ENCODE results near the gene RTN3.

RTN3 gene

GRCh38 chr11:63729326-63729725, 48.0 kb downstream of the RTN3 start:
- in situ Hi-C loops (cut with MboI; ENCODE audit: low sequenced_read_pairs), result no loop called here

DNA sequence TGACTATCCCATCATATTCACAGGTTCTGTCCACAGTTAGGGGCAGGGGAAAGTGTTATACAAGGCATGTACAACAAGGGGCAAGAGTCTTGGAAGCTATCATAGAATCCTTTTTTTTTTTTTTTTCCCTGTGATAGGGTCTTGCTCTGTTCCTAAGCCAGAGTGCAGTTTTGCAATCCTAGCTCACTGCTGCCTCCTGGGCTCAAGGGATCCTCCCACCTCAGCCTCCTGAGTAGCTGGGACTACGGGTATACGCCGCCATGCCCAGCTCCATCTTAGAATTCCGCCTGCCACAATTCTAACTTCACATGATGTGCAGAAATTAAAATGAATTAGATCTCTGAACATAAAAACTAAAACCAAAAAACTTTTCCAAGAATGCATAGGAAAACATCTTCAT, 55.6 kb downstream of the RTN3 start:
- in situ Hi-C loops (cut with MboI; ENCODE audit: low sequenced_read_pairs), result no loop called here

DNA sequence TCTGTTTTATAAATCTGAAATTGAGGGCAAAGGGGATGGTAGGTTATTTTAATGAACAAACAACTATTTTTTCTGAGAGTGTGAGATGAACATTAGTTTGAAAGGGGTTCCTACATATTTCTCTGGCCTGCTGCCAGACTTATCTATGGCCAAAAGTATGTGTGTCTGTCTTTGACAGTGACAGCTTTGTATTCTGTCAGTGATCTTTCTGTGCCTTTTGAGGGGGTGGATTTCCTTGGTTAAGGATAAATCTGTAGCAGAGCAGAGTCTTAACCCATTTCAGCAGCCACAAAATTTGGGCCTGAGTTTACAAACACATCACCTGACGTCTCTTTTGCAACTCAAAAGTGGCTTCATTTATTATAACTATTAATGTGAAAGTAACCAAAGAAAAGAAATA, 56.4 kb downstream of the RTN3 start:
- in situ Hi-C loops (cut with MboI; ENCODE audit: low sequenced_read_pairs), result no loop called here

DNA sequence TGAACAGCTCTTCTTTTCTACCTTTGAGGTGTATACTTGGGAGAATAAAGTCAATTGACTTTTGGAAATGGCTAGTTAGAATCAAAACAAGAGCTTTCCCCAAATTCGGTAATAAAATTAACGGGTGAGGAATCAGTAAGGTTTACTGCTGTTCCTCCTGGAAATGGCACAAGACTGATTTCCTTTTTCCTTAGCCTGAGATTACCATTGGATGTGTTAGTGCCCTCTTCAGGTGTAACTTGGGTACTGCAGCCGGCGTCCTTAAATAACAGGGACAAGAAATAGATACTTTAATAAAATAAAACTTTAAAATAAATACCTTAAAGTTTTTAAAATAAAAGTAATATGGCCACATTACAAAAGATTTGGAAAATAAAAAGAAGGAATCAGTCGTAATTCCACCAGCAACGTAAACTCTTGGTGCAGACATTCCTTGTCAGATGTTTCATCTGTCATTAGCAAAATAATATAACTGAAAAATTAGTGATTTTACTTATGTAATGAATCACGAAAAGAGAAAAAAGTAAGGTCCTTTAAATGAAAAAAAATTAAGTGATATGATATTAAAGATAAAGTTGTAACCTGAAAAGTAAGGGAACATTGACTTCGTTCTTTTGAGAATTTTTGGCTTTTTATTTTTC, 57.5 kb downstream of the RTN3 start:
- in situ Hi-C loops (cut with MboI; ENCODE audit: low sequenced_read_pairs), result no loop called here

GRCh38 chr11:63745304-63746170, 64.2 kb downstream of the RTN3 start:
- in situ Hi-C loops (cut with MboI; ENCODE audit: low sequenced_read_pairs), result no loop called here

DNA sequence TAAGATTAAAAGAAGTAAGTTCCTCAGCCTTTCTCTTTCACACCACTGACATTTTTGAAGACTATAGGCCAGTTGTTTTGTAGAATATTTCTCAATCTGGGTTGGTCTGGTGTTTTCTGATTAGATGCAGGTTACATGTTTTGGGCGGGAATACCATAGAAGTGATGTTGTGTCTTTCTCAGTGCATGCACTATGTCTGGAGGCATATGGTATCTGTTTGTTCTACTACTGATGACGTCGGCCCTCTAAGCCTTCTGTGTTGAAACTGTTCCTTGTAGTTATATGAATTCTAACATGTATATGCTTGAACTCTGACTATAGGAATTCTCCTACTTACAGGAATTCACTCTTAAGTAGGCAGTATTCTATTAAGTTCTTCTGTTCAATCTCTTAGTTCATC, 65.7 kb downstream of the RTN3 start:
- in situ Hi-C loops (cut with MboI; ENCODE audit: low sequenced_read_pairs), result no loop called here

- in situ Hi-C loops (cut with MboI; ENCODE audit: low sequenced_read_pairs), result no loop called here
These were observed 68.3 kb downstream of the RTN3 start for GRCh38 chr11:63749624-63750023.

GRCh38 chr11:63756919-63757761, 75.8 kb downstream of the RTN3 start:
- in situ Hi-C loops (cut with MboI; ENCODE audit: low sequenced_read_pairs), result no loop called here

GRCh38 chr11:63760487-63761079, 79.3 kb downstream of the RTN3 start:
- in situ Hi-C loops (cut with MboI; ENCODE audit: low sequenced_read_pairs), result no loop called here

DNA sequence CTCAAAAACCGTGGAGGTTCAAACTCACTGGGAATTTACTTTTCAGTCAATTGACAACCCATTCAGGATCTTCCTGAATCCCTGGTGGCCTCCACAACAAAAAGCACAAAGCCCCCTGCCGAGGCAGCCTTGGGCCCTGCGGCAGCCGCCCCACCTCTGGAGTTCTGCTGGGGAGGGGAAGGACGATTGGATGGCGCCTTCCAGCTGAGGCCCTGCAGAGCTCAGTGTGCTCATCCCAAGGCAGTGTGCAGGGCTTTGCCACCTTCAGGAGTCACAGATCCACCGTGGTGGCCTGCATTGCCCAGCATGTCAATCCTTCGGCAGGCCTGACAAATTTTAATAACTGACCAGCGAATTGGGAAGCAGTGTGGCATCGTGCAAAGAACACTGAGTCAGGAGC, 79.9 kb downstream of the RTN3 start:
- in situ Hi-C loops (cut with MboI; ENCODE audit: low sequenced_read_pairs), result no loop called here

GRCh38 chr11:63761931-63762653, 80.8 kb downstream of the RTN3 start:
- in situ Hi-C loops (cut with MboI; ENCODE audit: low sequenced_read_pairs), result no loop called here

DNA sequence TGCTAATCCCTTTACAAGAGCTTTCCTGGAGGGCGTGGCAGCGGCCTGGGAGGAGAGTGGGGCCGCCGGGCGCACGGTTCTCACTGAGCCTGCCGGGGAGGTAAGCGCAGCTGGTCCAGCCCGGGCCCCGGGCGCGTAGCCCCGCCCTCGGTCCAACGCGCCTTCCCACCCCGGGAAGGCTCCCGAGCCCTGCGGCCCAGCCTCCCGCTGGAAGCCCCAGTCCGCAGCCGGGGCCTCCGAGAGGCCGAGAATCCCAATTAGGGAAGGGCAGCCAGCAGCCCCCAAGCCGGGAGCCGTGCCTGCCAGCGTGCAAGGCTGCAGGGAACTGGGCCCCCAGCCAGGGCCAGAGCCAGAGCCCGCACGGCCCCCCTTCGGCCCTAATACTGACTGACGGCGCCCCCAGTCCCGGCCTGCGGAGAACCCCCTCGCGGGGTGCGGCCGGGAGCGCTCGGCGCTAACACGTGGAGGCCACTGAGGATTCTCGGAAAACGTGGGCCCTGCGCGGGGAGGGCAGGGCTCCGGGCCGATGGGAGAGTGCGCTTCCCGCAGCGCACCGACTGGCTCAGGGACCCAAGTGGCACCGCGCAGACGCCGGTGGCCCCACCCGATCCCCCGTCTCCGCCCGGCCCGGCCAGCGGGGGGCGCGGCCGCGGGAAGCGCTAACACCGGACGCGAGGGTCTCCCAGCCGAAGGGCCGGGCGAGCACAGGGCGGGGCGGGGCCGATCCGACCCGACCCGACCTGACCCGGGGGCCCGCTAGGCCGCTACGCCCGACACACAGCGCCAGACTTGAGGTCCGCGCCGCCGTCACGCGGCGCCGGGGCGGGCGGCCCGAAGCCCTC, 81.6 kb downstream of the RTN3 start:
- in situ Hi-C loops (cut with MboI; ENCODE audit: low sequenced_read_pairs), result no loop called here

- in situ Hi-C loops (cut with MboI; ENCODE audit: low sequenced_read_pairs), result no loop called here
These were observed 82.4 kb downstream of the RTN3 start for GRCh38 chr11:63763496-63764339.

- in situ Hi-C loops (cut with MboI; ENCODE audit: low sequenced_read_pairs), result no loop called here
These were observed 83.0 kb downstream of the RTN3 start for GRCh38 chr11:63764340-63764678.

- in situ Hi-C loops (cut with MboI; ENCODE audit: low sequenced_read_pairs), result no loop called here
These were observed 83.7 kb downstream of the RTN3 start for GRCh38 chr11:63764679-63765647.

DNA sequence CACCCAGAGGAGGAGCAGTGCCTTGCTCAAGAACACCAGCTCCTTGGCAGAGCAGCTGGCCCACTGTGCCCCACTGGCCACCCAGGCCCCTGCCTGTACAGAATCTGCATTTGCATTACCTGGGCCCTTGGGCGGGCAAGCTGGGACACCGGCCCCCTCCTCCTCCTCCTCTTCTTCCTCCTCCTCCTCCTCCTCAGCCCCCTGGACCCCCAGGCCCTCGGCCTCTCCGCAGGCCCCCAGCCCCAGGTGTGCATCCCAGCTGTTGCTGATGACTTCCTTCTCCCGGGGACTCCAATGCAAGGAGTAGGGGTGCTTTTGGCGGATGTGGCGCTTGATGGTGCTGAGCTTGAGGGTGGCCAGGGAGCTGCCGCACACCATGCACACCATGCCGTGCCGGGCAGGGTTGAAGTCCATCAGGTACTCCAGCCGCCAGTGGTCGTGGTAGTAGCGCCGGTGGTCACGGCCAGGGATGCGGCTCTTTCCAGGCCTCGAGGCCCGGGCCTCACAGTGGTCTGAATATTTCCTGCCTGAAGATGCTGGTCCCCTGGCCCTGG, 84.5 kb downstream of the RTN3 start:
- in situ Hi-C loops (cut with MboI; ENCODE audit: low sequenced_read_pairs), result no loop called here

DNA sequence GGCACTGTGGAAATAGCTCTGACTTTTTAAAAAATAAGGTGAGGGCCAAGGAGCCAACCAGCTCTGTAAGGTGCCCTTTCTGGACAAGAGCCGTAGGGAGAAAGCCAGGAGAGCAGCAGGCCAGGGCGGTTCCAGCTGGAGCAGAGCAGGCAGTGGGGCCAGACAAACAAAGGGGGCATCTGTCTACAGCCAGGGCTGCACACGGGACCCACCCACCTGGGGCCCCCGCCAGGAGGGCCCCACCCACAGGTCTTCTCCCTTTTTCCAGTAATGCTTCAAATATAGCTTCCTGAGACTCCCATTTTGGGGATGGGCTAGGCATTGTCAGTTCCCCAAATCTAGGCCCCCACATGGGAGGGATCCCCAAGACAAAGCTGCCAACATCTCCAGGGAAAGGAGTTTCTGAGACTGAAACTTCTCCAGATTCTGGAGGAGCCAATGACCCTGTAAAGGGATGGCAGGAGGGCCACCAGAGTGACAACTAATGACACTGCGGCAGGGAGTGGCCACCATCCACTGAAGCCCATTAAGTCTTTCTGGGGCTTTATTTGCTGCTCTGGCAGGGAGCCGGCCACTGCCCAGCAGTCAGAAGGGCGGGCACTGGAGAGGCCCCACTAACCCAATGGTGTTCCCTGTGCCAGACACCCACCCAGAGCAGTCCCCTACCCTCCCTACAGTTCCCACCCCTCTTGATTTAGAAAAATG, 85.4 kb downstream of the RTN3 start:
- in situ Hi-C loops (cut with MboI; ENCODE audit: low sequenced_read_pairs), result no loop called here

All from hTERT RPE-1 (cell line).